IPS-15b (cell line): ENCODE data around the gene BACH1.
"Not testable (repeated sequence)": the region's sequence is repeated elsewhere in the genome, so short reads cannot be mapped to it uniquely, and the experiment has no call there.

Experiments used
- H3K27me3 ChIP-seq: one replicate; pipeline ENCODE4 v1.6.1; 2013; ENCODE audit warnings: low read length; ENCODE audit not compliant: control insufficient read depth, insufficient read depth
- H3K36me3 ChIP-seq: one replicate; pipeline ENCODE4 v1.6.1; 2013; ENCODE audit warnings: low read length; ENCODE audit not compliant: control insufficient read depth, insufficient read depth
- H3K4me1 ChIP-seq: one replicate; pipeline ENCODE4 v1.6.1; 2013; ENCODE audit warnings: mild to moderate bottlenecking, low read length; ENCODE audit not compliant: control insufficient read depth, insufficient read depth
- H3K4me3 ChIP-seq: one replicate; pipeline ENCODE4 v1.5.1; 2013; ENCODE audit warnings: low read depth, low read length
- H3K9ac ChIP-seq: one replicate; pipeline ENCODE4 v1.6.1; 2013; ENCODE audit warnings: low read depth, mild to moderate bottlenecking, low read length
- H3K9me3 ChIP-seq: one replicate; pipeline ENCODE4 v1.6.1; 2013; ENCODE audit warnings: mild to moderate bottlenecking, low read length; ENCODE audit not compliant: control insufficient read depth, insufficient read depth

Gene BACH1

GRCh38 chr21:29298348-29299045, at the start of gene BACH1:
Gene BACH1, plus strand, starts transcription at chr21:29298922. Its CDS starts 22,359 bp downstream, at chr21:29321281.
- Histone ChIP-seq H3K9ac (peak within 1 kb of the TSS; percentile 71), H3K9me3 (no peaks in the 10 kb centered on the region), H3K36me3 (no peaks in the 10 kb centered on the region), H3K4me3 (peak within 1 kb of the TSS; percentile 91), H3K4me1 (peaks cover 16% of the 10 kb centered on the region), H3K27me3 (peaks cover 11% of the 10 kb centered on the region)

GRCh38 chr21:29249289-29249688, 49.4 kb upstream of the BACH1 start:
- H3K4me1 ChIP-seq, H3K9ac ChIP-seq, H3K36me3 ChIP-seq, H3K4me3 ChIP-seq, H3K9me3 ChIP-seq, H3K27me3 ChIP-seq: not testable (repeated sequence)

GRCh38 chr21:29250636-29251035, 48.1 kb upstream of the BACH1 start:
- Histone ChIP-seq H3K27me3 (no peaks in the 10 kb centered on the region), H3K36me3 (no peaks in the 10 kb centered on the region), H3K4me1 (no peaks in the 10 kb centered on the region), H3K9ac (no peak overlapping the region), H3K9me3 (no peaks in the 10 kb centered on the region), H3K4me3 (no peak overlapping the region)

GRCh38 chr21:29253861-29254260, 44.9 kb upstream of the BACH1 start:
- H3K9ac ChIP-seq, H3K27me3 ChIP-seq, H3K4me3 ChIP-seq, H3K9me3 ChIP-seq, H3K4me1 ChIP-seq, H3K36me3 ChIP-seq: not testable (repeated sequence)

GRCh38 chr21:29254550-29254949, 44.2 kb upstream of the BACH1 start:
- no peaks in the 10 kb centered on the region for H3K9me3 ChIP-seq
- H3K9ac ChIP-seq = no peak overlapping the region
- no peaks in the 10 kb centered on the region for H3K27me3 ChIP-seq
- no peaks in the 10 kb centered on the region for H3K36me3 ChIP-seq
- H3K4me1 ChIP-seq = no peaks in the 10 kb centered on the region
- no peak overlapping the region for H3K4me3 ChIP-seq

GRCh38 chr21:29256126-29256910, 42.4 kb upstream of the BACH1 start:
- Histone ChIP-seq H3K36me3 (no peaks in the 10 kb centered on the region), H3K9ac (no peak overlapping the region), H3K4me3 (no peak overlapping the region), H3K4me1 (no peaks in the 10 kb centered on the region), H3K9me3 (no peaks in the 10 kb centered on the region), H3K27me3 (no peaks in the 10 kb centered on the region)

- no peaks in the 10 kb centered on the region for H3K9me3 ChIP-seq
- H3K36me3 ChIP-seq = no peaks in the 10 kb centered on the region
- no peaks in the 10 kb centered on the region for H3K4me1 ChIP-seq
- H3K9ac ChIP-seq = no peak overlapping the region
- H3K4me3 ChIP-seq = no peak overlapping the region
- H3K27me3 ChIP-seq = no peaks in the 10 kb centered on the region
These were observed 41.0 kb upstream of the BACH1 start for GRCh38 chr21:29257701-29258100.

- Histone ChIP-seq H3K27me3 (no peaks in the 10 kb centered on the region), H3K4me3 (no peak overlapping the region), H3K9me3 (no peaks in the 10 kb centered on the region), H3K4me1 (no peaks in the 10 kb centered on the region), H3K9ac (no peak overlapping the region), H3K36me3 (no peaks in the 10 kb centered on the region)
These were observed 39.9 kb upstream of the BACH1 start for GRCh38 chr21:29258626-29259338.

GRCh38 chr21:29260461-29260860, 38.3 kb upstream of the BACH1 start:
- no peaks in the 10 kb centered on the region for H3K4me1 ChIP-seq

GRCh38 chr21:29261555-29262540, 36.9 kb upstream of the BACH1 start:
- Histone ChIP-seq H3K36me3 (no peaks in the 10 kb centered on the region), H3K9ac (no peak overlapping the region), H3K4me1 (no peaks in the 10 kb centered on the region), H3K27me3 (no peaks in the 10 kb centered on the region), H3K9me3 (no peaks in the 10 kb centered on the region), H3K4me3 (no peak overlapping the region)

More at GRCh38 chr21:29260461-29260860, 38.3 kb upstream of the BACH1 start:
- Histone ChIP-seq H3K36me3 (no peaks in the 10 kb centered on the region), H3K27me3 (no peaks in the 10 kb centered on the region), H3K4me3 (no peak overlapping the region), H3K9ac (no peak overlapping the region), H3K9me3 (no peaks in the 10 kb centered on the region)

GRCh38 chr21:29264721-29265120, 34.0 kb upstream of the BACH1 start:
- H3K4me3 ChIP-seq = no peak overlapping the region
- no peaks in the 10 kb centered on the region for H3K27me3 ChIP-seq
- no peaks in the 10 kb centered on the region for H3K36me3 ChIP-seq
- H3K4me1 ChIP-seq = no peaks in the 10 kb centered on the region
- H3K9ac ChIP-seq = no peak overlapping the region
- no peaks in the 10 kb centered on the region for H3K9me3 ChIP-seq
